DMS53 treated with DMSO at 0.1 percent for 48 hours (cell line): ENCODE measurements around the gene PPP1R7.
A peak's percentile ranks its signal among the peaks of the same experiment; 100 is the strongest.

ENCODE experiments used
- DNase-seq: peaks from one replicate; lab custom pipeline; 2025; ENCODE audit not compliant: unreplicated experiment; lab: John Stamatoyannopoulos, UW

The PPP1R7 gene

DNA sequence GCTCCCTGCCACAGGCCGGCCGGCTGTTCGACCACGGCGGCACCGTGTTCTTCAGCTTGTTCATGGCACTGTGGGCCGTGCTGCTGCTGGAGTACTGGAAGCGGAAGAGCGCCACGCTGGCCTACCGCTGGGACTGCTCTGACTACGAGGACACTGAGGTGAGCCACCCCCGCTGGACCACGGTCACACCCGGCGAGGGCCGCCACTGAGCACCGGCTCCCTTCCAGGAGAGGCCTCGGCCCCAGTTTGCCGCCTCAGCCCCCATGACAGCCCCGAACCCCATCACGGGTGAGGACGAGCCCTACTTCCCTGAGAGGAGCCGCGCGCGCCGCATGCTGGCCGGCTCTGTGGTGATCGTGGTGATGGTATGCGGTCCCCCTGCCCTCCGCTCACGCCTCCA, 59.0 kb downstream of the PPP1R7 start:
- no peak for DNase-seq

DNA sequence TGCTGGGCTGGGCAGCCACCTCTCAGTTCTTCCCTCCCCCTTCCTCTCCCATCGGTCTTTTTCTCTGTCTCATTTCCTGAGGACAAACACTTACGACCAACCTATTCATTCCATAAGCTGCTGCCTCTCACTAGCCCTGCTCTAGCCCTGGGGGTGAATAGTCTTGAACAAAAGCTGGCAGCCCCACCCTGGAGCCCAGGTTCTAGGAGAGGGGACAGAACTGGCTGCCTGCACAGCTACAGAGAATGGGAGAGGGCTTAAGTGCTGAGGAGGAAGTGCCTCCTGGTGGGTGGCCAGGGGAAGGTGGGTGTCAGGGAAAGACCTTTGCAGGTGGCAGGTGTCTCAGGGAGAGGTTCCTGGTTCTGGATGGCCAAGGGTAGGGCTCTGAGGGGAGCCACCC, 61.0 kb downstream of the PPP1R7 start:
- no peak for DNase-seq

DNA sequence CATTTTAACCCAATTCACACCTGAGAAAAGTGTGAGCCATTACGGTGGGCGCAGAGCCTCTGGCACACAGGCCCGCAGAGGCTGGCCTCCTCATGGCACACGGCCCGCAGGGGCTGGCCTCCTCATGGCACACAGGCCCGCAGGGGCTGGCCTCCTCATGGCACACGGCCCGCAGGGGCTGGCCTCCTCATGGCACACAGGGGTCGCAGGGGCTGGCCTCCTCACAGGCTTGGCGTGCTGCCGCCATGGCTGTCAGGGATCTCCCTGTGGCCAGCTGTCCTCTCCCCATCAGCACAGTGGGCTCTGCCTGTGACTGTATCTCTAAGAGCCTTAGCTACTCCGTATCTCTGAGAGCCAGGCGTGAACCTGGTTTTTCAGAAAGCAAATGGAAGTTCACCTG, 62.8 kb downstream of the PPP1R7 start:
- no peak for DNase-seq

GRCh38 chr2:241213567-241213966, 63.3 kb downstream of the PPP1R7 start:
- no peak for DNase-seq

DNA sequence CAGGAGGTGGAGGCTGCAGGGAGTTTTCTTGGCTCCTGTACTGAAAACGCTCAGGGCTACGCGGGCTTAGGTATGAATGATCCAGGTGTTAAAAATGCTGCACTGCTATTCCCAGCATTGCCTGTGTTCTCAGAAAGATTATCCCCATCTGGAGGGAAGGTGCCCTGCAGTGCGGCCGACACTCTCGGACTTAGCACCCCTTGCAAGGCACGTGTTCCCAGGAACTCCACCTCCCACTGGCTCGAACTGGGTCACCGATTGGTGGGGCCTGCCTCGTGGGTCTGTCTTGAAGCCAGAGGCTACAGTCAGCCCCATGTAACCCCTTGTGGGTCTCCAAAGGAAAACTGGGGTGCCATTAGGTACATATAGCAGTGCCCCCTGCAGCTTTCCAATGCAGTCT, 63.9 kb downstream of the PPP1R7 start:
- no peak for DNase-seq

- no peak for DNase-seq
Observed at GRCh38 chr2:241214766-241215165, 64.5 kb downstream of the PPP1R7 start.

- no peak for DNase-seq
Observed at GRCh38 chr2:241215421-241215820, 65.2 kb downstream of the PPP1R7 start.

DNA sequence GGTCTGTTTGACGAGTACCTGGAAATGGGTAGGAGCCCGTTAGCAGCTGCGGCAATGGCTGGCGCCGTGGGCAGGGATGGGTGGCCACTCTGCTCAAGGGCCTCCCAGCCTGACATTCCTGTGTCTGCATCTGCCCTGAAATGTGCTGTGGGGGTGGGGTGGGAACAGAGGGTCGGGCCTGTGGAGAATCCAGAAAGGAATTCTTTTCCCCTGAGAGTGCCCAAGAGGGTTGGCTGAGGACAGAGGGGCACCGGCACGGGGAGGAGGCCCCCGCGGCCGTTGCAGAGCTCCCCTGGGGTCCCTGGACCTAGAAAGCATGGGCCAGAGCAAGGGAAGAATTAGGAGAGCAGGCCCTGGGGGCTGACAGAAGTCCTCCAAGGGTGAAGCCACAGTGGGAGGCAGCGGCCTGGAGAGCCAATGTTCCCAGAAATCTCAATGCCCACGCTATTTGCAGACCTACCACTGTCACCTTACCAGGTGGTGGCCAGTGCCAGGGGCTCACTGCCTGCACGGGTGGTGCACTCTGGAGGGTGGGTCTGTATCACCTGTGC, 66.0 kb downstream of the PPP1R7 start:
- no peak for DNase-seq

GRCh38 chr2:241217320-241218031, 67.2 kb downstream of the PPP1R7 start:
- peak; percentile 64 for DNase-seq

DNA sequence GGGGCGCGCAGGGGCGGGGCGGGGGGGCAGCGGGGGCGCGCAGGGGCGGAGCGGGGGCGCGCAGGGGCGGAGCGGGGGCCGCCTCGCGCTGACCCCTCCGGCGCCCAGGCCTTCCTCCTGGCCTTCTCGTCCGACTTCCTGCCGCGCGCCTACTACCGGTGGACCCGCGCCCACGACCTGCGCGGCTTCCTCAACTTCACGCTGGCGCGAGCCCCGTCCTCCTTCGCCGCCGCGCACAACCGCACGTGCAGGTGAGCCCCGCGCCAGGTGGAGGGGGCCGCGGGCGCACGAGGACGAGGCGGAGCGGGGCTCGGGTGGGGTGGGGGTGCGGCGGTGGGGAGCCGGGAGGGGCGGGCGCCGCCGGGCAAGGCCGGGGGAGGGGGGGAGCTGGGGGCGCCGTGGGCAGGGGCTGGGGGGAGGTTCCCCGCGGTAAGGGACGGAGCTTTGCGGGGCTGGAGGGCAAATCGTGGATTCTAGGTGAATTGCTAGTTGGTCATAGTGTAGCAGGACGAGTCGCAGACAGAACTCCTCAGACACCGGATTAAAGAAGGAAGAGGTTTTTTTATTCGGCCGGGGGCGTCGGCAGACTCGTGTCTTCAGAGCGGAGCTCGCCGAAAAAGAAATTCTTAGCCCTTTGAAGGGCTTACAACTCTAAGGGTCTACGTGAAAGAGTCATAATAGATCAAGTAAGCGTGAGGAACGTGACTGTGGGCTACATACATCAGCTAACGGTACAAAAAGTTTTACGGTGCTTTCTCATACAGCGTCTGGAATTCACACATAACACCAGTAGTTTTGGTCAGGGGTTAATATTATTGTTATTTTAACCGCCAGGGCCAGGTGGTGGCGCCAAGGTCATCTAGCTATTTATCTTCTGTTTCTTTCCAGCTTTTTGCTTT, 68.1 kb downstream of the PPP1R7 start:
- DNase-seq, result no peak

DNA sequence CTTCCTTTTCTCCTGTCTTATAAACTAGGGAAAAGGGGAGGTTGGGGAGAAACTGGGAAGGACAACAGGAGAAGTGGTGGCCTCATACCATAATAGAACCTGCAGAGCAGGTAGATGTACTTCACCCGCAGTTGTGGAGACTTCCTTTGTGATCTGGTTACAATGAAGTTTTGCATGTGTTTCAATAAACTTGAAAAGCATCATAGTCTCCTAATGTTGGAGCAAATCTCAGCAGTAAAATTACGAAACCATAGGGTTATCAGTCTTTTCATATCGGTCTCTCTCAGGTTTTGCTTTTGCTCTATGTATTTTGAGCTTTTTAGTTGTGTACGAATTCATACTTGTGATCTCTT, 68.7 kb downstream of the PPP1R7 start:
- no peak for DNase-seq

DNA sequence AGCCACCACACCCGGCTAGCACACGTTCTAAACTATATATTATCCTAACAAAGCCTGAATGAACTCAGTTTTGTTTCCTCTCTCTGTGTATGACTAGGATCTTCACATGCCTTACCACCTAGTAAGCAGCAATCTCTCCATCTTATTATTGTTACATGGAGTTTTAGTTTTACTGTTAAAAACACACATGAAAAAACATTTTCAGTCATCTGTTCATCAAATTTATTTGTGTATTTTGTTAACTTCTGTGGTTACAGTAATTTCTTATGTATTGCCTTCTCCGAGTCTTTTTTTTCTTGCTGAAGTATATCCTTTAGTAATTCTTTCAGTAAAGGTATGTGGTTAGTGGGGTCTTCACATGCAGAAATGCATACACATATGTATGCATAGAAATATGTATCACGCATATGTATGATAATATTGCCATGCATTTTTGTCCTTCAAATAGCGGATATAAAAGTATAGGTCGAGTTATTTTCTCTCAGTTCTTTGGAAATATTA, 69.6 kb downstream of the PPP1R7 start:
- DNase-seq, result no peak

DNA sequence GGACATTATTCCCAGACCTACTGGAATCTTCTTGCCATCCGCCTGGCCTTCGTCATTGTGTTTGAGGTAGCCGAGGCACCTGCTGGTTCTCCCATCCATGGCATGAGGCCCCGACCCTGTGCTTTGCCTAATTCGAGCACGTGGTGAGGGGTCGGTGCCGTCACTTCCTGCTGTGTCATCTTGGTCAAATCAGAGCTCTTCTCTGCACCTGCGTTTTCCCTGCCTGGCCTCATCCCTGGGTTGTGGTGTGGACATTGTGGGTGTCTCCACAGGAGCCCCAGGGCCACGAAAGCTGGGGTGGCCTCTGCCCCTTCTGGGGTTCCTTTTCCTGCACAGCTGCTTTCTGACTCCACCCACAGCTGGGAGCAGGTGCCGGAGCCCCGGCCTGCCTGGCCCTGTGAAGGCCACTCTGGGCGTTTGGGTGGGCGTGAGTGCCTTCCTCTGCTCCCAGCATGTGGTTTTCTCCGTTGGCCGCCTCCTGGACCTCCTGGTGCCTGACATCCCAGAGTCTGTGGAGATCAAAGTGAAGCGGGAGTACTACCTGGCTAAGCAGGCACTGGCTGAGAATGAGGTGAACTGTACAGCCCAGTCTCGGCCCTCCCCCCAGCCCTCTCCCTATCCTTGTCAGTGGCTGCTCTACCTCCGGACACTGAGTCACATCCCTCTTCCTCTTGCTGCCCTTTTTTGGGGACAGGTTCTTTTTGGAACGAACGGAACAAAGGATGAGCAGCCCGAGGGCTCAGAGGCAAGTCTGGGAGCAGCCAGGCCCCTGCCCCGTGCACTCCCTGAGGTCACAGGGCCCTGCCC, 73.1 kb downstream of the PPP1R7 start:
- no peak for DNase-seq

GRCh38 chr2:241224018-241224850, 74.0 kb downstream of the PPP1R7 start:
- DNase-seq, result no peak

DNA sequence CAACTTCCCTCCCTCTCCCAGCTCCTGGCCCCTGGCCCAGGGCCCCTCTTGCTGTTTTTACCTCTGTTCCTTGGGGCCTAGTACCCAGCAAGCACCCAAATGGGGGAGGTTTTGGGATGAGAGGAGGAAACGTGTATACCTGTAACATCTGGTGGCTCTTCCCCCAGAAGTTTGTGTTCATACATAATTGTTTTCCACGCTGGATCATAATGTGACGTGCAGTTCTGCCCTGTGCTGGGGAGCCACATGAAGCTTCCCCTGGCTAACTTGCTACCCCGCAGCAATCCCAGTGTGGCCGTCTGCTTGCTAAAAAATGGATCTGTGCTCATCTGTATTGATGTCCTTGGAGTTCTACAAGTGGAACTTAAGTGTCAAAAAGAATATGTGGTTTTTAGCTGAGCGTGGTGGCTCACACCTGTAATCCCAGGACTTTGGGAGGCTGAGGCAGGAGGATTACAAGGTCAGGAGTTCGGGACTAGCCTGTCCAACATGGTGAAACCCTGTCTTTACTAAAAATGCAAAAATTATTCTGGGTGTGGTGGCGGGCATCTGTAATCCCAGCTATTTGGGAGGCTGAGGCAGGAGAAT, 74.7 kb downstream of the PPP1R7 start:
- DNase-seq, result no peak

DNA sequence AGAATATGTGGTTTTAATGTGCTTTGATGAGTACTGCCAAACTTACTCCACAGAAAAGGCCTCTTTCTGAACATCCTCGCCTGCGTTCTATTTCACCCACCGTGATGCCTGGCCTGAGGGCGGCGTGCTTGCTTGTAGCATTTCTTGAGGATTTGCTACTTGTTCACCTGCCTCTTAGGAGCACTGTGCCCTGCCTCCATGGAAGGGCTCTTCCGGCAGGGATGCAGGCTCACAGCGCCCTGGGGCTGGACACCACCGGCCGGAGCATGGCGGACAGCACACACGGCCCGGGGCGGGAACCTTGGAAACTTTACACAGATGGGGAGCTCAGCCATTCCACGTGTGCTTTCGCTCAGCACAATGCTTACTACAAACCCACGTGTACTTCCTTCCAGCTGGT, 75.3 kb downstream of the PPP1R7 start:
- no peak for DNase-seq

GRCh38 chr2:241225983-241226382, 75.7 kb downstream of the PPP1R7 start:
- DNase-seq, result no peak

DNA sequence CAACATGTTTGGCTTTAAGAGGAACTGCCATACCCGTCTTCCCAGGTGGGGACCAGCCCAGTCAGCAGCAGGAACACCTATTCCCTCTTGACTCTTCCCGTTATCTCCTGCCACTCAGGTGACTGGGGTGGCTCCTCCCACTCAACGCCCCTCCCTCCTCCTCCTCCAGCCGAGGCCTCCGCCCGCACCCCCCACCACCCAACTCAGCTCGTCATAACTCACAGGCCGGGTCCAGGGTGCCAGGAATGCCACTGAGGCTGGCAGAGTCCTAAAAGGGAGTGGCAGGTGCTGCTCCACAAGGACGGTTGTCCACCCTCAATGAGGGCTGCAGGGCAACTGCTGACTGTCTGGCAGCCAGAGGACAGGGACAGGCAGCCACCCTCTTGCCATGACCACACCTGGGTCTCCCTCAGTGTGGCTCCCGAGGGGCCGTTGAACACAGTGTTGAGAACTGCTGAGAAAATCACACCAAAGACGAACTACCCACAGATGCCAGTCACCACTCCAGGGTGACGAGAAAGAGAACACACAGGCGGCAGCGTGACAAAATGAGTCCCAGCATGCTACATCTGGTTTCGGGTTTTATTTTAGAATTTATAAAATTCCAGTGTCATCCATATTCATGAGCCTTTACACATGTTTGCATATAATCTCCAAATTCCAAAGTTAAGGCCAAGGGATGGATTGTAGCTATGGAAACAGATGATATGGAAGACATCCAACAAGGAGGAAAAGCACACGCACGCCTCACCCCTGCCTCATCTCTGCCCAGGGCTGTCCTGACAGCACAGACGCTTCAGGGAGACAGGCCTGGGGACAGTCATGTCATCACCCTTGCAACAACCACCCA, 76.7 kb downstream of the PPP1R7 start:
- no peak for DNase-seq

DNA sequence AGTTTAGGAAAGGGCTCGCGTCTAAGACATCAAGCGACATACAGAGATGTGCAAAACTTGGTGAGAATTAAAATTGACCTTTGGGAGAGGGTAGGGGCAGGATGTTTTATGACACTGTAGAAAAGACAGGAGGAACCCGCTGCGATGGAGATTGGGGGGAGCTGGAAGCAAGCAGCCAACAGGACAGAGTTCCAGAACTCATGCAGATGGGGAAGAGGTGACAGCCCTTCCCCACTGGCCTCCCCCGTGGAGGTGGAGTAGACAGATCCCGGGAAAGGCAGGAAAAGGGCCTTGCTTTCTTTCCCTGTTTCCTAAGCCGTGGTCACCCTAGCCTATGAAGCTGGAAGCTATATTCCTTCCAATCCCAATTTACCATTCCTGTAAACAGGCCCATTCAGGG, 77.3 kb downstream of the PPP1R7 start:
- no peak for DNase-seq
